IPS-18c (cell line): ENCODE results near the gene JUND.
"Not testable (repeated sequence)": the region's sequence is repeated elsewhere in the genome, so short reads cannot be mapped to it uniquely, and the experiment has no call there.

Experiments used
- H3K4me3 ChIP-seq: 2 replicates; pipeline ENCODE4 v1.7.0; 2013; ENCODE audit warnings: low read depth, mild to moderate bottlenecking, low read length, moderate library complexity; ENCODE audit not compliant: insufficient read depth
- H3K9me3 ChIP-seq: one replicate; pipeline ENCODE4 v1.6.1; 2013; ENCODE audit warnings: mild to moderate bottlenecking, low read length, moderate library complexity; ENCODE audit not compliant: control insufficient read depth, insufficient read depth

JUND gene

DNA sequence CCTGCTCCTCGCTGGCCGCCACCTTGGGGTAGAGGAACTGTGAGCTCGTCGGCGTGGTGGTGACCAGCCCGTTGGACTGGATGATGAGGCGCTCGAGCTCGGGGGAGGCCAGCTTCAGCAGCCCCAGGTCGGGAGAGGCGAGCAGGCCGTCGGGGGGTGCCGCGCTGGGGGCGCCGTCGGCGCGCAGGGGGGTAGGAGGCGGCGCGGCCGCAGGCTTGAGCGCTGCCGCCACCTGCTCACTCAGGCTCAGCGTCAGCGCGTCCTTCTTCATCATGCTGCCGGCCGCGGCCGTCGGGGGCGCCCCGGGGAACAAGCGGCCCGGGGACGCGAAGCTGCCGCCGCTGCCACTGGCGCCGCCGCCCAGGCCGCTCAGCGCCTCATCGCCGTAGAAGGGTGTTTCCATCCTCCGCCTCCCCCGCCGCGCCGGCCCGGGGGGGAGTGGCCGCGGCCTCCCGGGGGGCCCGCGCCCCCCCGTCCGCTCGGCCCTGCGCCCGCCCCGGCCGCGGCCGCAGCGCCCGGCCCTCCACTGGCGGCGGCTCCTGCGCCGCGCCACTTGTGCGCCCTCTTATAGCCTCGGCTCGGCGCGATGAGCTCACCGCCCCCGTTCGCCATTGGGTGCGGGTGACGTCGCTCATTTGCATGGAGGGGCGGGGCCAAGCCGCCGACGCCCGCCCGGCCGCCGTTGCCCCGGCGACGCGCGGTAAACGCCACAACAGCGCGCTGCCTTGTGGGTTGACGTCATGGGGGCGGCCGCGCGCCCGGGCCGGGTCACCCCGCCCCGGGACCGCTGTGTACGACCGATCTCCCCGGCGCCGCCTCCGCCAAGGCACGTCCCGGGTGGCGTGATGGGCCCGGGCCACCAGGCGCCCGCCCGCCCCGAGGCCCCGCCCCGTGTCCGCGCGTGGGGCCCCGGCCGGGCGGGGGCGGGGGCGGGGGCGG is at the start of gene JUND:
JUND (minus strand) TSS at position 541 of the 939 bp plus-strand sequence; CDS start at position 403, 138 bp downstream.
- Histone ChIP-seq H3K4me3 (peak within 1 kb of the TSS; percentile 91), H3K9me3 (no peaks in the 10 kb centered on the region)

DNA sequence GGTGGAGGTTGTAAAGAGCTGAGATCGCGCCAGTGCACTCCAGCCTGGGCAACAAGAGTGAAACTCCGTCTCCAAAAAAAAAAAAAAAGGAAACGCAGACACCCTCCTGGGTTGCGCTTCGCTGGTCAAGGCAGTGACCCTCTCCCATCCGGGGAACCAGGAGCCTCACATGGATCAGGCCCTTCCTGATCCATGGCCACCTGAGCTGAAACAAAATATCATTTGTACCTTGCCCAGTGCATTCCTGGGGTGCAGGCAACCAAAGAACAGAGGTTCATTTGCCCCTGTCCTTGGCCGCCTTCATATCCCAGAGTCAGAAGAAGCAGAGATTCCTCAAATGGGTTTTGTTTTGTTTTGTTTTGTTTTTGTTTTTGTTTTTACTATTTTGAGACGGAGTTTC is 49.4 kb upstream of the JUND start:
- peaks cover 2% of the 10 kb centered on the region for H3K9me3 ChIP-seq
- H3K4me3 ChIP-seq, result no peak overlapping the region

DNA sequence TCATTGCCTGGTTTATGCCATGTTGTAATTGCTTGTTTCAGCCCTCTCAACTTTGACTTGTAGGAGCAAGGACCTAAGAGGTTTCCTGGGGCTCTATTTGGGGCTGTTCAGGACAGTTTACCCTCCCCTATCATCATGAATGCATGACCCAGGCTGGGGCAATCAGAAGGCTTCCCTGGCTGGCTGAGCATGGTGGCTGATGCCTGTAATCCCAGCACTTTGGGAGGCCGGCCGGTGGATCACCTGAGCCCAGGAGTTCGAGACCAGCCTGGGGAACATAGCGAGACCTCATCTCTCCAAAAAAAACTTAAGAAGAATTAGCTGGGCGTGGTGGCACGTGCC is 47.6 kb upstream of the JUND start:
- peak overlapping the region; percentile 45; the same call in 1 of the 2 replicates for H3K4me3 ChIP-seq
- H3K9me3 ChIP-seq, result peaks cover 2% of the 10 kb centered on the region

DNA sequence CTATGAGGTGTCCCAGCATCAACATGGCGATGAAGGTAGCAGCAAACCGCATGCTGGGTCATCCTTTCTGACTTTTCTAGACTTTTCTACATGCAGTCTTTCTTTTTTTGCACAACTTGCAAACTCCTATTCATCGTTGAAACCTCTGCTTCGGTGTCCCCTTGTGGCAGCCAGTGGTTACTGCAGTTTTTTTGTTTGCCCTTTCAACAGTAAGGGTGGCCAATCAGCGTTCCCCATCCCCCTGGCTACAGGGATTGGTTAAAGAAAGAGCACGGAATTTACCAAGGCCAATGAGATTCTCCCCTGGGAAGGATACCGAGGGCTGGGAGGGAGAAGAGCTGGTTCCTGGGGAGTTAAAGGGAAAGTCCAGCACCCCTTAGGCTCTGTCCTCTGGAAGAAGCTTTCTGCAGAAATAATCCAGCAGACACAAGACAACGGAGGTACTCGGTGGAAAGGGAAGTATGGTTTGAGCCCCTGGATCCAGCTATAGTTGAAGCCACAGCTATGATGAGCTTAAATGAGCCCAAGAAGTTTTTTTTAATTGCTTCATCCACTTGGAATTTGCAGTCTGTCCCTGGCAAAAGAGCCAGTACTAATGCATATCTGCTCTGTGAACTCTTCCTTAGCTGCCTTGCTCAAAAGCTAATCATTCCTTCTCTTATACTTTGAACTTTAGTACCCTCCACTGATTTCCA is 47.1 kb upstream of the JUND start:
- Histone ChIP-seq H3K9me3 (peaks cover 2% of the 10 kb centered on the region), H3K4me3 (peak overlapping the region; percentile 45; the same call in 1 of the 2 replicates)

DNA sequence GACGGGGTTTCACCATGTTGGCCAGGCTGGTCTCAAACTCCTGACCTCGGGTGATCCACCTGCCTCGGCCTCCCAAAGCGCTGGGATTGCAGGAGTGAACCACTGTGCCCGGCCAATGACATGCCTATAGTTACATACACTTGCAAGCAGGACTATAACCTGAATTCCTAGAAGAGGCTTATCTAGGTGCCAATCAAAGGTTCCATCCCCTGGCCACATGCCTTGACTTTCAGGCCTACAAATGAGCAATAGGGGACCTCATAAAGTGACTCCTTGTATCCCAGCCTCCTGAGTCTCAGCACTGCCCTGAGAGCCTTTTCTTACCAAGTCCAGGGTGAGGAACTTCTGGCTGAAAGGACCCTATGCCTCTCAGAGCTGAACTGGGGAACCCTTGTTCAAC is 45.4 kb upstream of the JUND start:
- Histone ChIP-seq H3K9me3 (peaks cover 2% of the 10 kb centered on the region), H3K4me3 (no peak overlapping the region)

DNA sequence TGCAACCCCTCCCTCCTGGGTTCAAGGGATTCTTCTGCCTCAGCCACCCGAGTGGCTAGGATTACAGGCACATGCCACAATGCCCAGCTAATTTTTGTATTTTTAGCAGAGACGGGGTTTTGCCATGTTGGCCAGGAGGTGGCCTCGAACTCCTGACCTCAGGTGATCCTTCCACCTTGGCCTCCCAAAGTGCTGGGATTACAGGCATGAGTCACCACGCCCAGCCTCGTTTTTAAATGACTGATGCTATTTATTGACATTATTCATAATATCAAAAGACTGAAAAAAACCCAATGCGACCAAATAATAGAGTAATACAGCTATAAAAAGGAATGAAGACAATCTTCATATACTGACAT is 42.9 kb upstream of the JUND start:
- not testable (repeated sequence) for H3K9me3 ChIP-seq, H3K4me3 ChIP-seq

DNA sequence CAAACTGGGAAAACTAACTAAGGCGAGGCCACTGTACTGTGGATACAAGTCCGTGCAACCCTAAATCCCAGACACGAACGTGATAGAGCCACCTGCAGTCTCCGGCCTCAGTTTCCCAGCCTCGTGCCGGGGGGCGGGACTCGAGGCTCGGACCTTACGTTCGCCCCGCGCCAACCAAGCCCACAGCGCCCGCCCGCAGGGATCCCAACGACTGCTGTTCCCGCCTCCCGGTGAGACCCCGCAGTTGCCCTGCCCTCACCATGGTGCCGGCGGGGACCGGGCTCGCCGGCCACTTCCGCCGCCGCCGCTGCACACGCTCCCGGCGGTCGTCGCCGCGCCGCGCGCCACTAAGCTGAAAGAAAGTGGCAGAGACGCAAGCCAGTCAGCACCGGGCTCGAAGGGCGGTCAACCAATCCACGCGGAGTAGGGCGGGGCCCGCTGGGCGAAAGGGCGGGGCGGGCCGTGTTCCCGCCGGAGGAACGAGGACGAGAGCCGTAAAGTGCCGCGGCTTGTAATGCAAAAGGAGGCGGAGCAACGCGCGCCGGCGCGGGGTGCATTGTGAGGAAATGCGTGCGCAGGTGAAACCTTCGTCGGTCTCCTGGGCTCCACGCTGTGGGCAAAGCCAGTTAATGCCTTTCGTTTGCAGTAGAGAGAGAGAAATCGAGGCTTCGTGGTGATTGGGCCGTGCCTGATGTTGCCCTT is 41.5 kb upstream of the JUND start, which contains the start of gene LSM4:
LSM4 (minus strand) TSS at position 318 of the 702 bp plus-strand sequence; CDS start at position 262, 56 bp downstream.
- H3K4me3 ChIP-seq, result peak within 1 kb of the TSS; percentile 92
- H3K9me3 ChIP-seq, result no peaks in the 10 kb centered on the region

DNA sequence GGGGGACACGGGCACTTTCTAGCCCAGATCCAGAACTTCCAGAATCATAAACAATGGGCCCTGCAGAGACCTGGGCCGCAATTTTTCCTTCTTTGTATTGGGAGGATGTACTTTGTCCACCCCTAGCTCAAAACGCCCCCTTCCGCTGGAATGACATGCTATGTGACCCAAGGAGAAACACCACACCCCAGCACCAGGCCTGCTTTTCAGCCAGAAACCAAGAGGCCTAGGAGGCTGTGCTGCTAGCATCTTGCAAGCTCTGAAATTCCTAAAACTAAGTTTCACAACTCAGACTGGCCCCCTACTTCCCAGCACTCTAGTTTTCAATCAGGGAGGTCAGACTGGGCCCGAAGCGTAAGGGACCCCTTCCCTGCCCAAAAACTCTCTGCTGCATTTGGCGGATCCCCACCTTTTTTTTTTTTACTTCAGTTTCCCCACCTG is 40.9 kb upstream of the JUND start:
- H3K9me3 ChIP-seq, result no peaks in the 10 kb centered on the region
- H3K4me3 ChIP-seq, result peak overlapping the region; percentile 92

DNA sequence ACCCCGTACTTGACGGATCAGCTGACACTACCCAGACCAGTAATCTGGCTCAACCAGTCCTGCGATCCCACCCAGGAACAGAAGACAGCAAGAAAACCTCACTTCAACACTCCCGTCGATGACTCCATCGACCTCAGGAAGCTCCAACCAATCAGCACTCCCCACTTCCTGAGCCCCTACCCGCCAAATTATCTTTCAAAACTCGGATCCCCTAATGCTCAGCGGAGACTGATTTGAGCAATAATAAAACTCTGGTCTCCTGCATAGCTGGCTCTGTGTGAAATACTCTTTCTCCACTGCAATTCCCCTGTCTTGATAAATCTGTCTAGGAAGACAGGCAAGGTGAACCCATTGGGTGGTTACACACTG is 40.3 kb upstream of the JUND start:
- H3K4me3 ChIP-seq, result peak overlapping the region; percentile 92; the same call in 1 of the 2 replicates
- H3K9me3 ChIP-seq, result no peaks in the 10 kb centered on the region

DNA sequence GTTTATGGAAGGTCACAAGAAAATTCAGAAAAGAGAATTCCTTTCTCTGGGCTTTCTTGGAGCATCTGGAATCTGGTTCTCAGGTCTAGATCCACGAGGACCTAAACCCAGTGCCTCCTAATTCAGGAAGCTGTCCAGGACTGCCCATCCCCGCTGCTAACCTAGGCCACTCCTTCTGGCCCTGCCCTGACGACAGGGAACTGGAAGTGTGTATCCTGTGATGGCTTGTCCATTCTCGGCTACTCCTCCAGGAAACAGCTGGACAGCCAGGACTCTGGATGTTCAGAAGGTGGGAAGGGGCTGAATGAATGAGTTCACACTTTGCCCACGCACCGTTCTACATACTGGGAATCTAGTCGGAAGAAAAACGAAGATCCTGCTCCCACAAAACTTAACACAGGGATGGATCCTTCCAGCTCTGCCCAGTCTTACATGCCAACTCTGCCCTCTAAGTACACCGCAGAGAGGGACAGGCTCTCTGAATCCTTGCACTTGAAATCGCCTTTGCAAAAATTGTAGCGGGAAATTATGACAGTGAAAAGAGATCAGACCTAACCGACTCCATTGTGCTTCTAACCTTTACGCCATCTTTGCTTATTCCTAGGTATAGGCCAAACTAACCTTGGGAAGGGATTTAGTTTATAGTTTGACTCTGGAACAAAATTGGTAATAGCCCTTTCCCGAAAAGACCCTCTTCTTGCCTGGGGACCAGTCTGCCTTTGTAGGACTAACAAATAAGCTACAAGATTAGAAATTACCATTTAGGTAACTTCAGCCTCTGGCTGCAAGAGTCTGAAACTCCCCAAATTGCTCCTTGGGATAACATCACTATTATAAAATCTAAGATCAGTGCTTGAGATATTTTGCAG is 39.7 kb upstream of the JUND start:
- H3K4me3 ChIP-seq, result peak overlapping the region; percentile 17; the same call in 1 of the 2 replicates
- no peaks in the 10 kb centered on the region for H3K9me3 ChIP-seq

DNA sequence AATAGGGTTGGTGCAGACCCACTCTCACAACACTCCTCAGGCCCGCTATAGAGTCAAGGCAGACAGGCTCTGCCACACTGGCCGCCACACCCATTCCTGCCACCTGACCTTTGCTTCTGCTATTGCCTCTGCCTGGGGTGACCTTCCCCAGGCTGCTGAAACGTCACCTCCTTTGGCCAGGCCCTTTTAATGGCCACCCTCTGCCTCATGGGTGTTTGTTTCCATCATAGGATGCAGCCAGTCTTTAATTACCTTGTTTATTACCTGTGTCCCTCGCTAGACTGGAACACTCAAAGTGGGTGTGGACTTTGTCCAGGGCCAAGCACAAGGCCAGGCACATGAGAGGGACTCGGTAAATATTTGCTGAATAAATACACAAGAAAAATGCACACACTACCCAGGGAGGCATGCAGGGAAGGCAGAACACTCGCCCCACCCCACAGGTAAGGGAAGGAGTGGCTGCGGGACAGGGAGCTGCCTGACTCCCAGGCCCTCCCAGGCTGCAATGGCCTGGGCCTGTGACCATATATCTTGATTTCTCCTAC is 38.2 kb upstream of the JUND start:
- no peaks in the 10 kb centered on the region for H3K9me3 ChIP-seq
- H3K4me3 ChIP-seq, result no peak overlapping the region

DNA sequence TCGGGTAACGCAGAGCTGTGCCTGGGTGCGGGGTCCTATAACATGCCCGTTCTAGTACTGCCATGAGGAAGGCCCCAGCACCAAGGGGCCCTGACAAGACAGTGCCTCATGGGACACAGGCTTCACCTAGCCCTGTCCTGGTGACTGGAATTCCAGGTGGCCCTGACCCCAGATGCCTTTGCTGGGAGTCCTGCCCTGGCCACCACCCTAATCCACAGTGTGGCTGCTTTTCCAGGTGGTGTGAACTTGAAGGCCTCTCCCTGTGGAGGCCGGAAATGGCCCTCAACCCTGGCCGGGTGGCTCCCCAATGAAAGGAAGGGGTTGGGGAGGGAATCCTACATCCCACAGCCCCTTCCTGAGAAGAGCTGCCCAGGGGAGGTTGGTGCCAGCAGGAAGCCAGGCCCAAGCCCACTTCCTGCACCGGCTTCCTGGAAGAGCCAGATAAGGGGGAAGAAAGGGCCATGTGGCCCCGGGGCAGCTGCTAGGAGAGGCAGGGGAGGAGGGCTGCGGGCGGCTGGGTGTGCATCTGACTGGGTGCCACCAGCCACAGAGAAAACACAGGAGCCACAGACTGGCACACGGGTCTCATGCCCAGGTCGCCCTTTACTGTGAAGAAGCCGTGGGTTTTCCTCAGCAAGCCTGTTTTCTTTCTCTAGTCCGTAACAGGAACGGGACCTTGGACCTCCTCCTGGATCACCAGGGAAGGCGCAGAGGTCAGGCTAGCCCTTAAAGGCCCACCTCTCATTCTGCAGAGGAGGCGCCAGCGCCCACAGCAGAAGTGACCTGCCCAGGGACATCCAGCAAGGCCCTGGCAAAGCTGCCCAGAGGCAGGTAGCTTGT is 36.8 kb upstream of the JUND start:
- no peaks in the 10 kb centered on the region for H3K9me3 ChIP-seq
- no peak overlapping the region for H3K4me3 ChIP-seq

DNA sequence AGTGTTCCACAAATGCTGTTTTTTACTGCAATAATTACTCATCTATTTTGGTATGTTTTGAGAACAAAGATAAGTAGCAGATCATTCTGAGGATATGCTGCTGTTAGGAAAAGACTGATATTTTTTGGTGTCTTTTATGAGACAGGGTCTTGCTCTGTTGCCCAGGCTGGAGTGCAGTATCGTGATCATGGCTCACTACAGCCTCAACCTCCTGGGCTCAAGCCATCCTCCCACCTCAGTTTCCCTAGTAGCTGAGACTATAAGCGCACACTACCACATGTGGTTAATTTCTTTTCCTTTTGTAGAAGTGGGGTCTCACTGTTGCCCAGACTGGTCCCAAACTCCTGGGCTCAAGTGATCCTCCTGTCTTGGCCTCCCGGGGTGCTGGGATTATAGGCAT is 32.0 kb upstream of the JUND start:
- no peak overlapping the region for H3K4me3 ChIP-seq
- no peaks in the 10 kb centered on the region for H3K9me3 ChIP-seq

DNA sequence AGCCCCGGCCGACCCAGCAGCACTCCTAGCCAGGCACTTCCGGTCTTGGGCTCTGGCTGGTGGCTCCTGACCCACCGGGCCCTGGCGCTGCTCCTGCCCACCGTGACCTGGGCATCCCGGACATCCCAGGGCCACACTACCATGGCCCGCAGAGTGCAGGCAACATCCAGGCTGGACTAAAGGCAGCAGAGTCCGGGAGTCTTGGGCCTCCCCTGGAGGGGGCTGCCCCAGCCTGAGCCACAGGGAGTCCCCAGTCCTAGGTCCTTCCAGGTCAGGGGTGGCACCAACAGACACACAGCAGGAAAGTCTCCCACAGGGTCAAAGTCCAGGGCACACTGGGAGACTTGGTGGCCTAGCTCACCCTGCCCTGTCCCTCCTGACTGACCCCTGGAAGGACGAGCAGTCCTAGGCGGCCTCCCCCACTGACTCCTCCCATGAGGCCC is 30.7 kb upstream of the JUND start:
- no peaks in the 10 kb centered on the region for H3K9me3 ChIP-seq
- H3K4me3 ChIP-seq, result no peak overlapping the region

DNA sequence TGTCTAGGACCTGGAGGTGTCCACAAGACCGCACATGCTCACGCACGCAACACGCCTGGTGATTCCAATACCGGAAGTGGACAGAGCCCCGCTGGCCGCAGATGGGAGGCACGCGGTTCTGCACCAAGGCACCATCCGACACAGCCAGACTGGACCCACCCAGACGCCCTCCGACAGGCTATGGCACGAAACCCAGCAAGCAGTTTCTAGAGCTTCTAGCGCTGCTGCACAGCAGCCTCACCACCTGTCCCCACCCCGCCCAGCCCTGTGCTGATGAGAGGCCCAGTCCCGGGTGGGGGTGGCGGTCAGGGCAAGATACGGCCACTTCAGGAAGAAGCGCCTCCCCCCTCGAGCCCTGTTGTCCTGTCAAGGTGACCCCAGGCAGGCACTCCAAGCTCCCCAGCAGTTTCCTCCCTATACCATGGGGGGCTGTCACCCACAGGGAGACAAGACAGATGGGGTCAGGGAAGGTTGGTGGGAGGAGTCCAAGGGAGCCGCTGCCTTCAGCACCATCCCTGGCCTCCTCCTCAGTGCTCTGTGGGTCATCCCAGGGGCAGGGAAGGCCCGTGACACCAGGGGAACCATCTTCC is 30.2 kb upstream of the JUND start:
- Histone ChIP-seq H3K4me3 (no peak overlapping the region), H3K9me3 (no peaks in the 10 kb centered on the region)
